GM19043 (cell line): ENCODE data around the gene GABARAP.

Source experiments
- ATAC-seq: cut with Tn5 transposase; IDR thresholded peaks from one replicate; pipeline ENCODE4 v1.9.1; 2021; ENCODE audit warnings: low read depth; ENCODE audit not compliant: unreplicated experiment

The GABARAP gene

GRCh38 chr17:7241090-7241733 lies 1.0 kb downstream of the GABARAP start:
- no peak for ATAC-seq

- ATAC-seq = no peak
Measured at GRCh38 chr17:7240375-7240774, 1.9 kb downstream of the GABARAP start.

GRCh38 chr17:7239091-7240027 lies 2.9 kb downstream of the GABARAP start, which contains the start of gene PHF23:
TSS of gene PHF23 (minus strand) at chr17:7239457. CDS start at chr17:7239279, 178 bp downstream.
- peak; percentile 43 for ATAC-seq

- ATAC-seq = no peak
Measured at GRCh38 chr17:7238420-7239090, 3.7 kb downstream of the GABARAP start.

GRCh38 chr17:7237761-7238419 lies 4.4 kb downstream of the GABARAP start:
- no peak for ATAC-seq

- no peak for ATAC-seq
Measured at GRCh38 chr17:7237266-7237760, 4.9 kb downstream of the GABARAP start.

GRCh38 chr17:7236808-7237207 lies 5.4 kb downstream of the GABARAP start:
- no peak for ATAC-seq

- ATAC-seq = no peak
Measured at GRCh38 chr17:7235693-7236665, 6.3 kb downstream of the GABARAP start.

GRCh38 chr17:7234083-7234951 lies 7.9 kb downstream of the GABARAP start, which contains the start of gene DVL2:
TSS of gene DVL2 (minus strand) at chr17:7234517. CDS start at chr17:7234262, 255 bp downstream.
- ATAC-seq = no peak

- ATAC-seq = no peak
Measured at GRCh38 chr17:7233701-7234082, 8.6 kb downstream of the GABARAP start.

GRCh38 chr17:7232114-7232513 lies 10.1 kb downstream of the GABARAP start:
- ATAC-seq = no peak

- no peak for ATAC-seq
Measured at GRCh38 chr17:7229504-7229903, 12.7 kb downstream of the GABARAP start.

GRCh38 chr17:7228920-7229319 lies 13.3 kb downstream of the GABARAP start:
- ATAC-seq = no peak

- no peak for ATAC-seq
Measured at GRCh38 chr17:7226721-7227710, 15.2 kb downstream of the GABARAP start.

- no peak for ATAC-seq
Measured at GRCh38 chr17:7225711-7226331, 16.4 kb downstream of the GABARAP start.

- no peak for ATAC-seq
Measured at GRCh38 chr17:7224661-7225111, 17.6 kb downstream of the GABARAP start.

- ATAC-seq = no peak
Measured at GRCh38 chr17:7224110-7224509, 18.1 kb downstream of the GABARAP start.
